ENCODE measurements around the gene SLC26A3.
"Not testable (repeated sequence)": the region's sequence is repeated elsewhere in the genome, so short reads cannot be mapped to it uniquely, and the experiment has no call there.

Gene SLC26A3

GRCh38 chr7:107803009-107803610 is at the start of gene SLC26A3:
Gene SLC26A3 (minus strand): TSS chr7:107803223. CDS start chr7:107794509, 8,714 bp downstream.
- H3K4me3 ChIP-seq (ENCODE audit: low read depth, low read length) = no peak within 1 kb of the TSS
- no peak for DNase-seq (ENCODE audit: low read depth)

- DNase-seq (ENCODE audit: low read depth) = no peak
- no peak overlapping the region for H3K4me3 ChIP-seq (ENCODE audit: low read depth, low read length)
These were observed 47.6 kb upstream of the SLC26A3 start for GRCh38 chr7:107850643-107851042.

- no peak overlapping the region for H3K4me3 ChIP-seq (ENCODE audit: low read depth, low read length)
- DNase-seq (ENCODE audit: low read depth) = no peak
These were observed 47.2 kb upstream of the SLC26A3 start for GRCh38 chr7:107850216-107850615.

GRCh38 chr7:107848211-107848610 is 45.2 kb upstream of the SLC26A3 start:
- H3K4me3 ChIP-seq (ENCODE audit: low read depth, low read length); DNase-seq (ENCODE audit: low read depth): not testable (repeated sequence)

GRCh38 chr7:107847836-107848175 is 44.8 kb upstream of the SLC26A3 start:
- DNase-seq (ENCODE audit: low read depth); H3K4me3 ChIP-seq (ENCODE audit: low read depth, low read length): not testable (repeated sequence)

- no peak for DNase-seq (ENCODE audit: low read depth)
- H3K4me3 ChIP-seq (ENCODE audit: low read depth, low read length) = no peak overlapping the region
These were observed 44.3 kb upstream of the SLC26A3 start for GRCh38 chr7:107847168-107847835.

GRCh38 chr7:107846324-107846723 is 43.3 kb upstream of the SLC26A3 start:
- DNase-seq (ENCODE audit: low read depth) = no peak
- no peak overlapping the region for H3K4me3 ChIP-seq (ENCODE audit: low read depth, low read length)

GRCh38 chr7:107843184-107843583 is 40.2 kb upstream of the SLC26A3 start:
- no peak overlapping the region for H3K4me3 ChIP-seq (ENCODE audit: low read depth, low read length)
- DNase-seq (ENCODE audit: low read depth) = no peak

- DNase-seq (ENCODE audit: low read depth) = no peak
These were observed 39.2 kb upstream of the SLC26A3 start for GRCh38 chr7:107842213-107842612.

GRCh38 chr7:107838816-107839565 is 36.0 kb upstream of the SLC26A3 start:
- no peak for DNase-seq (ENCODE audit: low read depth)
- H3K4me3 ChIP-seq (ENCODE audit: low read depth, low read length) = no peak overlapping the region

More at GRCh38 chr7:107842213-107842612, 39.2 kb upstream of the SLC26A3 start:
- no peak overlapping the region for H3K4me3 ChIP-seq (ENCODE audit: low read depth, low read length)

- no peak overlapping the region for H3K4me3 ChIP-seq (ENCODE audit: low read depth, low read length)
- no peak for DNase-seq (ENCODE audit: low read depth)
These were observed 35.1 kb upstream of the SLC26A3 start for GRCh38 chr7:107838024-107838601.

- no peak for DNase-seq (ENCODE audit: low read depth)
- H3K4me3 ChIP-seq (ENCODE audit: low read depth, low read length) = no peak overlapping the region
These were observed 34.1 kb upstream of the SLC26A3 start for GRCh38 chr7:107837145-107837512.

- no peak for DNase-seq (ENCODE audit: low read depth)
- no peak overlapping the region for H3K4me3 ChIP-seq (ENCODE audit: low read depth, low read length)
These were observed 33.5 kb upstream of the SLC26A3 start for GRCh38 chr7:107836237-107837144.

GRCh38 chr7:107834401-107834800 is 31.4 kb upstream of the SLC26A3 start:
- H3K4me3 ChIP-seq (ENCODE audit: low read depth, low read length) = no peak overlapping the region
- DNase-seq (ENCODE audit: low read depth) = no peak

- no peak overlapping the region for H3K4me3 ChIP-seq (ENCODE audit: low read depth, low read length)
- DNase-seq (ENCODE audit: low read depth) = no peak
These were observed 30.7 kb upstream of the SLC26A3 start for GRCh38 chr7:107833684-107834106.

GRCh38 chr7:107830420-107830819 is 27.4 kb upstream of the SLC26A3 start:
- no peak overlapping the region for H3K4me3 ChIP-seq (ENCODE audit: low read depth, low read length)
- no peak for DNase-seq (ENCODE audit: low read depth)

GRCh38 chr7:107828540-107828939 is 25.5 kb upstream of the SLC26A3 start:
- no peak for DNase-seq (ENCODE audit: low read depth)
- no peak overlapping the region for H3K4me3 ChIP-seq (ENCODE audit: low read depth, low read length)

- no peak for DNase-seq (ENCODE audit: low read depth)
- no peak overlapping the region for H3K4me3 ChIP-seq (ENCODE audit: low read depth, low read length)
These were observed 24.5 kb upstream of the SLC26A3 start for GRCh38 chr7:107827501-107827900.

GRCh38 chr7:107826451-107826850 is 23.4 kb upstream of the SLC26A3 start:
- no peak overlapping the region for H3K4me3 ChIP-seq (ENCODE audit: low read depth, low read length)
- DNase-seq (ENCODE audit: low read depth) = no peak

Data from skeletal muscle cell (primary cell).